LNCaP clone FGC (cell line): ENCODE results near the gene OR4B1.

Source experiments
- DNase-seq: peaks from one replicate; pipeline ENCODE4 v3.0.0-alpha.2; 2011; ENCODE audit warnings: low read depth
- H3K4me3 ChIP-seq: 2 replicates; pipeline ENCODE4 v1.5.1; 2011; ENCODE audit warnings: mild to moderate bottlenecking, low read depth, low read length, control low read depth
- TF ChIP-seq, protein P1 (sequence below): IDR thresholded peaks from 2 replicates; pipeline ENCODE4 v1.5.1; 2012; ENCODE audit warnings: mild to moderate bottlenecking; ENCODE audit not compliant: control insufficient read depth, insufficient read depth; ENCODE audit errors: extremely low read depth

Gene OR4B1, protein sequence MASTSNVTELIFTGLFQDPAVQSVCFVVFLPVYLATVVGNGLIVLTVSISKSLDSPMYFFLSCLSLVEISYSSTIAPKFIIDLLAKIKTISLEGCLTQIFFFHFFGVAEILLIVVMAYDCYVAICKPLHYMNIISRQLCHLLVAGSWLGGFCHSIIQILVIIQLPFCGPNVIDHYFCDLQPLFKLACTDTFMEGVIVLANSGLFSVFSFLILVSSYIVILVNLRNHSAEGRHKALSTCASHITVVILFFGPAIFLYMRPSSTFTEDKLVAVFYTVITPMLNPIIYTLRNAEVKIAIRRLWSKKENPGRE

DNA sequence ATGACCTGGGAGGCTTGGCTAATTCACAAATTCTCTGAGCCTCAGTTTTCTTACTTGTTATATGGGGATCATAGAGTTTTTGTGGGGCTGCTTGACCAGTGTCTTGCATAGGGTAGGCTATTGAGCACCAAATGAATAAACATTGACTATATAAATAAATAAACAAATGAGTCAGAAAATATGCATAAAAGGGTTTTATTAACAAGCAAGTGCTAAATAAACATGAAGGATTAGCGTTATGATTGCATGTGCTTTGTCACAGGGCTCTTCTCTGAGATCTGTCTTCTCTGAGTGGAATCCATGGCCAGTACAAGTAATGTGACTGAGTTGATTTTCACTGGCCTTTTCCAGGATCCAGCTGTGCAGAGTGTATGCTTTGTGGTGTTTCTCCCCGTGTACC is at the start of gene OR4B1:
Gene OR4B1 (plus strand): TSS at position 301 of the 400 bp plus-strand sequence. CDS start 0 bp downstream, at position 301.
- TF ChIP-seq, protein P1, sequence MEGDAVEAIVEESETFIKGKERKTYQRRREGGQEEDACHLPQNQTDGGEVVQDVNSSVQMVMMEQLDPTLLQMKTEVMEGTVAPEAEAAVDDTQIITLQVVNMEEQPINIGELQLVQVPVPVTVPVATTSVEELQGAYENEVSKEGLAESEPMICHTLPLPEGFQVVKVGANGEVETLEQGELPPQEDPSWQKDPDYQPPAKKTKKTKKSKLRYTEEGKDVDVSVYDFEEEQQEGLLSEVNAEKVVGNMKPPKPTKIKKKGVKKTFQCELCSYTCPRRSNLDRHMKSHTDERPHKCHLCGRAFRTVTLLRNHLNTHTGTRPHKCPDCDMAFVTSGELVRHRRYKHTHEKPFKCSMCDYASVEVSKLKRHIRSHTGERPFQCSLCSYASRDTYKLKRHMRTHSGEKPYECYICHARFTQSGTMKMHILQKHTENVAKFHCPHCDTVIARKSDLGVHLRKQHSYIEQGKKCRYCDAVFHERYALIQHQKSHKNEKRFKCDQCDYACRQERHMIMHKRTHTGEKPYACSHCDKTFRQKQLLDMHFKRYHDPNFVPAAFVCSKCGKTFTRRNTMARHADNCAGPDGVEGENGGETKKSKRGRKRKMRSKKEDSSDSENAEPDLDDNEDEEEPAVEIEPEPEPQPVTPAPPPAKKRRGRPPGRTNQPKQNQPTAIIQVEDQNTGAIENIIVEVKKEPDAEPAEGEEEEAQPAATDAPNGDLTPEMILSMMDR, result no peak
- H3K4me3 ChIP-seq, result no peak within 1 kb of the TSS
- no peak for DNase-seq

DNA sequence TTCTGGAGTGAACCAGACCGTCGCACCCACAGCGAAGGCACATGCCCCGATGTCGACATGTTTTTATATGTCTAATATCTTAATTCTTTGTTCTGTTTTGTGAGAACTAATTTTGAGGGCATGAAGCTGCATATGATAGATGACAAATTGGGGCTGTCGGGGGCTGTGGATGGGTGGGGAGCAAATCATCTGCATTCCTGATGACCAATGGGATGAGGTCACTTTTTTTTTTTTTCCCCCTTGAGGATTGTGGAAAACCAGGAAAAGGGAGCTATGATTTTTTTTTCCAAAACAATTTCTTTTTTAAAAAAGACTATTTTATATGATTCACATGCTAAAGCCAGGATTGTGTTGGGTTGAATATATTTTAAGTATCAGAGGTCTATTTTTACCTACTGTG is 49.2 kb upstream of the OR4B1 start:
- H3K4me3 ChIP-seq, result no peak overlapping the region
- no peak for DNase-seq
- TF ChIP-seq, protein P1, result no peak

DNA sequence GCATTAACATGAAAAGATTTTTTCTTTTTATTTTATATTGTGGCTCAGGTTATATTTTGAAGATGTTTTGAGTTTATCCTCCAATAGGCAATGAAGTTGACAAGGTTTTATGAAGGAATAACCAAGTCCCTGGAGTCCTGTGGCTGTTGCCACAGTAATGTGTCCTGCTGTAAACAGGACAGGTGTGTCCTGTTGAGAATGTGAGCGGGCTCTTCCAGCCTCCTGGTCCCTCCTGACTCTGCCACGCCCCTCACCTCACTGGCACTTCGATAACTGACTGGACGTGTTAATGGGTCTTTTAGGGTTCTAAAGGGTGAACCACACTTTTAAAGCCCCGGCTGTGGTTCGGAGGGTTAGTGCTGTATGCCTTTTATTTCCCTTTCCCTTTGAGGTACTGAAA is 47.8 kb upstream of the OR4B1 start:
- TF ChIP-seq, protein P1, result no peak
- no peak overlapping the region for H3K4me3 ChIP-seq
- DNase-seq, result no peak

DNA sequence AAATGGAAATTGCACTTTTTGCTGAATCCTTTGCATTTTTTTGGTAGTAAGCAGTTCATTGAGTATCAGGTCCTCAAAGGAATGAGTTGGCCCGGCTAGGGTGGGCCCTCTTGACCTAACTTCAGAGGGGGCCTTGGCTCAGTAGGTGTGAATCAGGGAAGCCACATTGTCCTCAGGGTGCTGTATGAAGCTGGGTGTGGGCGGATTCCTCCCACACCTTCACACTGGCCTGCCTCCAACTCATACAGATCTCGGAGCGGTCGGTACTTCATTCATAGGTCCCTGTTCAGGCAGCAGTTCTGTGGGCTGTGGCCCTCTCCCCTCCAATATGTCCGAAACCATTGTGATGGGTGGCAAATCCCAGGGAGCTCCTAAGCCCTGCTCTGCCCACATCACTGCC is 47.4 kb upstream of the OR4B1 start:
- no peak for DNase-seq
- TF ChIP-seq, protein P1, result no peak
- H3K4me3 ChIP-seq, result no peak overlapping the region

DNA sequence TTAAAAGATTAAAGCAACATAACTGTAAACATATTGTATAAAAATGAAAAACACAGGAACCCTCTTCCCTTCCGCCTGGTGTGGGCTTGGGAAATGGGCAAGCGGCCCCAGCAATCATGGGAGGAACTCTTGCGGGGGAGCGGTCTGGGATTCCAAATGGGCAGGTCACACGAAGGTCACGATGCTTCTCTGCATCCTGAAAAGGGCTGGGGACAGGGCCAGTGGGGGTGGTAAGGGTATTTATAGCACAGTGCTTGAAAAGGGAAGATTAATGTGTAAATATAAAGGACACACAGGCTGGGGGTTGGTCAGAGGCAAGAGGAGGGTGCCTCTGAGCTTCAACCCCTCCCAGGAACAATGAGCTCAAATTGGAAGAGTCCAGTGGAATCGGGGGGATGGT is 46.9 kb upstream of the OR4B1 start:
- DNase-seq, result no peak
- H3K4me3 ChIP-seq, result no peak overlapping the region

DNA sequence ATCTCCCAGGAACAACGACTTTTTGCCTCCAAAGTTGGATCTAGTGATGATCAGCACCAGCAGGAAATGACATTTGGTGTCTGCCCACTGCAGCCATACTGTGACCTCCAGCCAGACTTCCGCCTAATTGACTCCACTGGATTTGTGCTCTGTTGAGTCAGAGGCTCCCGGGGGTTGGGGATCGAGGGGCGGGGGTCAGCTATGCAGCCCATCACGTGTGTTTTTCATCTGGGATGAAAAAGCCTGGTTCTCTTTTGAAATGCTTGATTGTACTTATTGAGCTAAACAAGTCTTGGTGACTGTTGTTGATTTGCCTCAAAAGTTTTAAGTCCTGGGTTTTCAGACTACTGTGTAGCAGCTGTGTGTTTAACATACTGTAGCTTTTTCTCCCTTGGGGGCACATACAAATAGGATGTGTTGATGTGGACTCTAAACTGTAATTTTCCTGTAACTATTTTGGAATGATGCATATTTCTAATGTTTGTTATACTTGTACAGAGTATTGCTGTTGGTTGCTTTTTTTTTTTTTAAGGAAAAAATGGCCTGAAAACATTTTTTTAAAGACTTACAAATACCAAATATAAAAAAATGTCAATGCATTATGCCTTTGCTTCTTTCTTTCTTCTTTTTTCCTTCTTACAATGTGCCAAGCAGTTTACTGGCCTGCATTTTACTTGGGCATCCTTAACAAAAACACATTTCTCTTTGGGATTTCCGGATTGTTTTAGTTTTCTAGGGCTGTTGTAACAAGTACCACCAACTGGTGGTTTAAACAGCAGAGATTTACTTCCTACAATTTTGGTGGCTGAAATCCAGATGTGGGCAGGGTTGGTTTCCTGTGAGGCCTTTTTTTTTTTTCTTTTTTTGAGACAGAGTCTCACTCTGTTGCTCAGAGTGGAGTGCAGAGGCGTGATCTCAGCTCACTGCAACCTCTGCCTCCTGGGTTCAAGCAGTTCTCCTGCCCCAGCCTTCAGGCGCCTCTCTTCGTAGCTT is 46.1 kb upstream of the OR4B1 start:
- TF ChIP-seq, protein P1, result no peak
- no peak for DNase-seq

More for the DNA sequence above, 46.9 kb upstream of the OR4B1 start:
- TF ChIP-seq, protein P1, result no peak

More for the DNA sequence above, 46.1 kb upstream of the OR4B1 start:
- no peak overlapping the region for H3K4me3 ChIP-seq
